AG09319 (cell line): Measurements from ENCODE around the gene ZGPAT.
A peak's percentile ranks its signal among the peaks of the same experiment; 100 is the strongest.
"Not testable (repeated sequence)": the region's sequence is repeated elsewhere in the genome, so short reads cannot be mapped to it uniquely, and the experiment has no call there.

Experiments used
- DNase-seq: peaks from one replicate; pipeline ENCODE4 v3.0.0-alpha.2; 2010; ENCODE audit warnings: low read depth; ENCODE audit errors: extremely low read depth
- TF ChIP-seq, protein P1 (sequence below): IDR thresholded peaks from 2 replicates; pipeline ENCODE4 v1.5.1; 2011; ENCODE audit warnings: low read depth, mild to moderate bottlenecking, inconsistent platforms, low read length, moderate library complexity

ZGPAT gene

GRCh38 chr20:63772781-63773518 lies 65.1 kb downstream of the ZGPAT start:
- DNase-seq: no peak
- TF ChIP-seq, protein P1, sequence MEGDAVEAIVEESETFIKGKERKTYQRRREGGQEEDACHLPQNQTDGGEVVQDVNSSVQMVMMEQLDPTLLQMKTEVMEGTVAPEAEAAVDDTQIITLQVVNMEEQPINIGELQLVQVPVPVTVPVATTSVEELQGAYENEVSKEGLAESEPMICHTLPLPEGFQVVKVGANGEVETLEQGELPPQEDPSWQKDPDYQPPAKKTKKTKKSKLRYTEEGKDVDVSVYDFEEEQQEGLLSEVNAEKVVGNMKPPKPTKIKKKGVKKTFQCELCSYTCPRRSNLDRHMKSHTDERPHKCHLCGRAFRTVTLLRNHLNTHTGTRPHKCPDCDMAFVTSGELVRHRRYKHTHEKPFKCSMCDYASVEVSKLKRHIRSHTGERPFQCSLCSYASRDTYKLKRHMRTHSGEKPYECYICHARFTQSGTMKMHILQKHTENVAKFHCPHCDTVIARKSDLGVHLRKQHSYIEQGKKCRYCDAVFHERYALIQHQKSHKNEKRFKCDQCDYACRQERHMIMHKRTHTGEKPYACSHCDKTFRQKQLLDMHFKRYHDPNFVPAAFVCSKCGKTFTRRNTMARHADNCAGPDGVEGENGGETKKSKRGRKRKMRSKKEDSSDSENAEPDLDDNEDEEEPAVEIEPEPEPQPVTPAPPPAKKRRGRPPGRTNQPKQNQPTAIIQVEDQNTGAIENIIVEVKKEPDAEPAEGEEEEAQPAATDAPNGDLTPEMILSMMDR: no peak

DNA sequence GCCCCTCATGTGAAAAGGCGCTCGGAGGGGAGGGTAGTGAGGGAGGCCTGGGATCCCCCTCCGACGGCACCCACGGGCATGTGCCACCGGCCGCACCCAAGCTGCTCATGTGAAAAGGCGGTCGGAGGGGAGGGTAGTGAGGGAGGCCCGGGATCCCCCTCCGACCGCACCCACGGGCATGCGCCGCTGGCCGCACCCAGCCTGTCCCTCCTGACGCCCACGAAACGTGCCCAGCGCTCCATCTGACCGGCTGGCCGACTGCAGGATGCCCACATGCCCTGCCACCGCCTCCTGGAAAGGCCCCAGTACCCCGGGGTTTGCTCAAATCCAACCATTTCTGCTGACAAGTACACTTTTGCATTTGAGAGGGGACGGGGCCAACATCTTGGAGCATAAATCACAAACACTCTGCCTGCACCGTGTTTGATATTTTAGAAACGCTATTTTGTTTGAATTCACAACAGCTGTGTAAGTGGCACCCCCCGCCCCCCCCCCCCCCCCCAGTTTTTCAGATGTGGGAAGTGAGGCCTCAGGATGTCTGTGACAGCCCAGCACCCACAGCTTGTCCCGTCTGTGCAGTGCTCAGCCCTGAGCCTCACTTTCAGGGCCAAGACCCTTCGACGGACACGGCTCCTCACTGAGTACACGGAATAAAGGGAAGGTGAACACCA lies 65.9 kb downstream of the ZGPAT start:
- TF ChIP-seq, protein P1: no peak

GRCh38 chr20:63774306-63774705 lies 66.5 kb downstream of the ZGPAT start:
- no peak for DNase-seq
- TF ChIP-seq, protein P1: no peak

More for the DNA sequence above, 65.9 kb downstream of the ZGPAT start:
- no peak for DNase-seq

DNA sequence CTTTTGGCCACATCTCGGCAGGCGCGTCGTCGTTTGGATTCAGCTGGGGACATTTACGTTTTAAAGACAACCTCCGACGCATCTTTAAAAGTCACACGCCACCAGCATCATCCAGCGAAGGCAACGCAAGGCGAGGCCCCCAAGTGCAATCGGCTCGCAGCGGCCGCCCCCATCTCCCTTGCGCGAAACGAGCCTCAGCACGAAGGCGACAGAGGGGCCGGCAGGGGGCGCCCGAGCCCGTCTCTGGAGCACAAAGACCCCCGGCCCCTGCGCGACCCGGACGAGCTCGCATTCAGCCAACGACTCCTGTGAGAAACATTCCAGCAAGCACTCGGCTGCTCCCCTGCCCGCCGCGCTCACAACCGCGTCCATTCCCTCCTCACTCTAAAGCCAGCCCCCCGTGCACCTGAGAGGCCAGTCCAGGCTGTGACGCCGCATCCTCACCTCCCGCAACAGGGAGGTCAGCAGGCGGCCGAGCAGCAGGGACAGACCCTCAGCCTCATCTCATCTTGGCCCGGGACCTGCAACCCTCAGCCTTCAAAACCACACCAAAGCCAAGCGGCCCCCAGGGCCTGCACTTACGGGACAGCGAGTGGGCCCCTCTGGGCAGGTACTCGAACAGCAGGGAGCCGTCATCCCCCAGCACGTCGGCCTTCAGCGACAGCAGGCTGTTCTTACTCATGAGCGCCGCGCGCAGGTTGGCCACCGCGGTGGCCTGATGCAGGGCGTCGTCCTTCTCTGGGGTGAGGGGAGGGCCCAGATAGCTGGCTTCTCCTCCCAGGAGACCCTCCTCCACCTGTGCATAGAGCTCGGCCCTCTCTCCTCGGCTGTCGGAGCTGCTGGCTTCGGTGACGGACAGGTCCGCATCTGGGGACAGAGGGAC lies 67.5 kb downstream of the ZGPAT start:
- TF ChIP-seq, protein P1: peak; percentile 73
- DNase-seq: no peak

DNA sequence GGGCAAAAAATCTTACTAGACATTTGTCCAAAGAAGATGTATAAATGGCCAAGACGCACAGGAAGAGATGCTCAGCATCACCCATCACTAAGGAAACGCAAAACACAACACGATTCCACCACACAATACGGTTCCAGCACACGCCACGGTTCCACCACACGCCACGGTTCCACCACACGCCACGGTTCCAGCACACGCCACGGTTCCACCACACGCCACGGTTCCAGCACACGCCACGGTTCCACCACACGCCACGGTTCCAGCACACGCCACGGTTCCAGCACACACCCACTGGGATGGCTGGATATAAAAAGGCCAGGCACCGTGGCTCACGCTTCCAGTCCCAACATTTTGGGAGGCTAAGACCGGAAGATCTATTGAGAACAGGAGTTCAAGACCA lies 69.0 kb downstream of the ZGPAT start:
- DNase-seq: not testable (repeated sequence)

GRCh38 chr20:63777614-63778013 lies 69.8 kb downstream of the ZGPAT start:
- no peak for DNase-seq
- TF ChIP-seq, protein P1: no peak

GRCh38 chr20:63778034-63778752 lies 70.4 kb downstream of the ZGPAT start:
- TF ChIP-seq, protein P1: no peak
- DNase-seq: no peak
